Activated T-cell treated with anti-CD3 and anti-CD28 coated beads, Interleukin-2, amount 50 U/mL, for 48 hours (primary cell): ENCODE results near the gene BPI.
"Not testable (repeated sequence)": the region's sequence is repeated elsewhere in the genome, so short reads cannot be mapped to it uniquely, and the experiment has no call there.

ENCODE experiments used
- DNase-seq, 2 experiments: peaks; one replicate each; pipeline ENCODE4 v3.0.0-alpha.2; 2020

Gene BPI

DNA sequence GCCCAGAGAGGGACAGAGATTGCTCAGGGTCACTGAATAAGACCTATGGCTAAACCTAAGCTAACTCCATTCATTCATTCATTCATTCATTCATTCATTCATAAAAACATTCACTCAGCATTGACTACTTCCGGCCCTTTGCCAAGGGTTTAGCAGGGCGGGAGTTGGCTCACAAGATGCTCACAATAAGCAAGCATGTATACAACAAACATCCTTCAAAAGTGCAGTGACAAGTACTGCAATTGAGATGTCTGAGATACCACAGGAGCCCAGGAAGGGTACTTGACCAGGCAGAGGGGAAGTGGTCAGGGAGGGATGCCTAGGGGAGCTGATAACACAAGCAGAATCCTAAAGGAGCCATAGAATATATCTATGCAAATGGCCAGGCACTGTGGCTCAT, 25.2 kb upstream of the BPI start:
- DNase-seq = no peak

DNA sequence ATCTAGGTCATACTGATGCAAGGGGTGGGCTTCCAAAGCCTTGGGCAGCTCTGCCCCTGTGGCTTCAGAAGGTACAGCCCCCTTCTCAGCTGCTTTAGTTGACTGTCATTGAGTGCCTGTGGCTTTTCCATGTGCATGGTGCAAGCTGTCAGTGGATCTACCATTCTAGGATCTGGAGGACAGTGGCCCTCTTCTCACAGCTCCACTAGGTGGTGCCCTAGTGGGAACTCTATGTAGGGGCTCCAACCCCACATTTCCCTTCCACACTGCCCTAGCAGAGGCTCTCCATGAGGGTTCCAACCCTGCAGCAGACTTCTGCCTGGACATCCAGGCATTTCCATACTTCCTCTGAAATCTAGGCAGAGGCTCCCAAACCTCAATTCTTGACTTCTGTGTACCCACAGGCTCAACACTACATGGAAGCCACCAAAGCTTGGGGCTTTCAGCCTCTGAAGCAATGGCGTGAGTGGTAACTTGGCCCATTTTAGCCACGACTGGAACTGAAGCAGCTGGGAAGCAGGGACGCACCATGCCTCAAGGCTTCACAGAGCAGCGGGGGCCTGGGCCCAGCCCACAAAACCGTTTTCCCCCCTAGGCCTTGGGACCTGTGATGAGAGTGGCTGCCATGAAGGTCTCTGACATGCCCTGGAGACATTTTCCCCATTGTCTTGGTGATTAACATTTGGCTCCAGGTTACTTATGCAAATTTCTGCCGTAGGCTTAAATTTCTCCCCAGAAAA, 22.6 kb upstream of the BPI start:
- not testable (repeated sequence) for DNase-seq

DNA sequence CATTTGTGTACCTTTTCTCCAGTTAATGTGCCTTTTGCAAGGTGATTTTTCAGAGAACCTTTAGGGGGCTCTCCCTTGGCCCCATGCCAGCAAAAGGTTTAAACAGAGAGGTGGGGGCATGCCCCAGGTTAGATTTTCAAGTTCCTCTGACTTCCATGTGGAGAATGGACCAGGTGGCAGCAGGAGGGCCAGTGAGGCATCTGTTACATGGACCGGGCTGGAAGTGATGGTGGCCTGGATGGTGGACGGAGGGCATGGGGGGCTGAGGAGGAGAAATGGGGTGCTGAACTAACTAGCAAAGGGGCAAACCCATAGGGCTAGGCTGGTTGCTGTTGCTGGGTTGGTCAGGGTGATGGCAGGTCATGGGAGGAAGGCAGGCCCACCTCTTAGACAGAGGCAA, 20.7 kb upstream of the BPI start:
- no peak for DNase-seq

DNA sequence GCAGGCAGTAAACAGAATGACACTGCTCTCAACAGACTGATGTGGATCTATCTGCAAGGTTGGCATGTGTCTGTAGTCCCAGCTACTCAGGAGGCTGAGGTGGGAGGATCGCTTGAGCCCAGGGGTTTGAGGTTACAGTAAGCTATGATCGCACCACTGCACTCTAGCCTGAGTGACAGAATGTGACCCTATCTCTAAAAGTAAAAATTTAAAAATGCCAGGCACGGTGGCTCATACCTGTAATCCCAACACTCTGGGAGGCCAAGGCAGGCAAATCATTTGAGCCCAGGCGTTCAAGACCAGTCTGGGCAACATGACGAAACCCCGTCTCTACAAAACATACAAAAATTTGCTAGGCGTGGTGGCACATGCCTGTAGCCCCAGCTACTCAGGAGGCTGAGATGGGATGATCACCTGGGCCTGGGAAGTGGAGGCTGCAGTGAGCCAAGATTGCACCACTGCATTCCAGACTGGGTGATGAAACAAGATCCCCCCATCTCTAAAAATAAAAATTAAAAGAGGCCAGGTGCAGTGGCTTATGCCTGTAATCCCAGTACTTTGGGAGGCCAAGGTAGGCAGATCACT, 19.8 kb upstream of the BPI start:
- not testable (repeated sequence) for DNase-seq

DNA sequence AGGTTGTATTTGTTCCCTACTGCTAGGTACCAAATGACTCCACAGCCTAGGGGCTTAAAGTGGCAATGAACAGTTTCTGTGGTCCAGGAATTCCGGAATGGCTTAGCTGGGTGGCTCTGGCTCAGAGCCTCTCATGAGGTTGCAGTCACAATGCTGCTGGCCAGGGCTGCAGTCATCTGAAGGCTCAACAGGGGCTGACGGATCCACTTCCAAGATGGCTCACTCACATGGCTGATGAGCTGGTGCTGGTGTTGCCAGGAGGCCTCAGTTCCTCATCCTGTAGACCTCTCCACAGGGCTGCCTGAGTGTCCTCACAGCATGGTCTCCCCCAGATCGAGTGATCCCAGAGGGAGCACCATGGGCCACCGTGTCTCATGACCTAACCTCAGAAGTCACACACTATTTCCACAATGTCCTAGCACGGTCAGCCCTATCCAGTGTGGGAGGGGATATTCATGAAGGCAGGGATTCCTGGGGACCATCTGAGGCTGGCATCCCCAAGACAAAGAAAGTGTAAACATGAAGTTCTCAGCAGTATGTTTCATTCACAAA, 19.0 kb upstream of the BPI start:
- DNase-seq = no peak

DNA sequence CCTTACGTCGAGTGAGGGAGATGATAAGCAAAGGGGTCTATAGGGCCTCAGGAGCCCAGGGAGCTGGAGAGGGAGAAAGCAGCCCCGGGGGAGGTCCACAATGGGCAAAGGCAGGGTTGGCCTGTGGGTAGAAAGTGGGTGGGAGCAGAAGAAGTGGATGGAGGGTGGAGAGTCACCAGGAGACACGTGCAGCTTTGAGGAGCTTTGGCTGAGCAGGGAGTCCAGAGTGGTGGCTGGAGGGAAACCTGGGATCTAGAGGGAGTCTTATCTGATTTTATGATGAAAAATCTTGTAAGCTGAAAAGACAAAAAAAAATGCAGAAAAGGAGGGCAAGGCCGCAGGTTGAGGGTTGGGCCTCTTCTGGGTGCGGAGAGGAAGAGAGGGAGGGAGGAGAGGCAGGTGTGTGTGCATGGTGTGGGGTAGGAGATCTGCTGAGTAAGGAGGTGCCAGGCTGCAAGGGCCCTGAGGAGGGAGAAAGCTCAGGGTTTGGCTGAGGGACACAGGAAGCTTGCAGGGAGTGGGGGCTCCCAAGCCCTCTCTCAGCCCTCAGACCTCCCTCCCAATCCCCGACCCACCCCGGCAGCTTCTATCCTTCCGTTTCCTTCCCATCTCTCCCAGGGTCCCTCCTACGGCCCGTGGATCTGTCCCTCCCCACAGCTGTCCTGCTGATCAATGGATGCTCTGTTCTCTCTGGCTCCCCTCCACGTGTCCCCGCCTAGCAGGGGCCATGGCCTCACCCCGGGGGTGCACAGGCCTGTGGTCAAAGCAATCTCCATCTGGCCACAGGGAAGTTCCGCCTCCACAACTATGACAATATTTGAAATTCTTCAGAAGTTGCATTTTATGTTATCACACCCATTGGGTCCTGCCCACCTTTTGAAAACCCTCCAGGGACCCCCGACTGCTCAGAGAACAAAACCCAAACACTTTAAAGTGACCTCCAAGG, 17.1 kb upstream of the BPI start:
- no peak for DNase-seq

DNA sequence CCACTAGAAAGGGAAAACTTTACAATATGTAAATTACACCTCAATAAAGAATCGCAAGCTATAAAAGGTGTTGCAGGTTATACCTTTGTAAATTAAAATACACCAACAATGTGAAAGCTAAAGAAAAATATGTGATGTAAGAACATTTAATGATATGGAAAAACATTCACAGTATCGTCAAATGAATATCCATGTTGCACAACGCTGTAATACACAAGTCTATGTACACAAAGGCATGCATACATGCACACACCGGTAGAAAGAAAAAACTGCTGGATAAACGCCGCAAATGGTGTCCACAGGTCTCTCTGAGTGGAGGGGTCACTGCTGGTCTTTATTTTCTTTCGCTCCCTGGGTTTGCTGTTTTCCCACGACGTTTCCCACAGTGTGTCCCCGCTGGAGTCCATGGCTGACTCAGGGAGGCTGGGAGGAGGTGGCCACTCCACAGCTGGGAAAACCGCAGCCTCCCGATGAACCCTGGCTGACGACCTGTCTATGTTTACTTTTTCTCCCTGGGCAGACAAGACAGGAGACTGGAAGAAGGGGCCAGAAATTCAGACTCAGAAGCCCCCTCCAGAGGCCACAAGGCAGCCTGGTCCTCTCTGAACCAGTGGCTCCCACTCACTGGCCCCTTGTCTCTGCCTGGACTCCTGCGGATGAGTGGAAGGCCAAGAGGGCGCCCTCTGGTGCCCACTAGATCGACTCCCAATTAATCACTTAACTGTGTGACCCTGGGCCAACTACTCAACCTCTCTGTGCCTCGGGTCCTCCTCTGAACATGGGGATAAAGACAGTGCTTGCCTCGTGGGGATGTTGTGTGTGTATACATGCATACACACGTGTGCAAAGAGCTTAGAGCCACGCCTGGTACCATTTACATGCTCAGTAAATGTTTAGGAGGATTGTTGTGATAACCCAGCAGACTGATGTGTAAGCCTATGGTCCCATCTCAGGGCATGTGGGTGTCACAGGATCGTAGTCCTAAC, 12.8 kb upstream of the BPI start:
- no peak for DNase-seq

DNA sequence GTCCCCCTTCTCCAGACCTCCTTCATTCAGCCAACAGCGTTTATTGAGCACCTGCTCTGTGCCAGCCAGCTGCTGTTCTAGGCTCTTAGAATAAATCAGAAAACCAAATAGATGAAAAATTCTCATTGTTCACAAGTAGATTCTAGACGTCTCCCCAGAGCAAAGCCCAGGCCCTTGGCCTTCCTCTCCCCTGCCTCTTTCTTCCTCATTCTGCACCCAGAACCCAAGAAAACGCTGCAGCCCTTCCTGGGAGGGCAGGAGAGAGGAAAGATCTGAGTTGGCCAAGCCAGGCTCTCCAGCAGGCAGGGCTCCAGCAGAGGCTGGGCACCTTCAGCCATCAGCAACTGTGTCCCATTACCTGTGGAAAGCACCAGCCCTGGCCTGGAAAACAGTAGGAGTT, 12.0 kb upstream of the BPI start:
- DNase-seq = no peak

DNA sequence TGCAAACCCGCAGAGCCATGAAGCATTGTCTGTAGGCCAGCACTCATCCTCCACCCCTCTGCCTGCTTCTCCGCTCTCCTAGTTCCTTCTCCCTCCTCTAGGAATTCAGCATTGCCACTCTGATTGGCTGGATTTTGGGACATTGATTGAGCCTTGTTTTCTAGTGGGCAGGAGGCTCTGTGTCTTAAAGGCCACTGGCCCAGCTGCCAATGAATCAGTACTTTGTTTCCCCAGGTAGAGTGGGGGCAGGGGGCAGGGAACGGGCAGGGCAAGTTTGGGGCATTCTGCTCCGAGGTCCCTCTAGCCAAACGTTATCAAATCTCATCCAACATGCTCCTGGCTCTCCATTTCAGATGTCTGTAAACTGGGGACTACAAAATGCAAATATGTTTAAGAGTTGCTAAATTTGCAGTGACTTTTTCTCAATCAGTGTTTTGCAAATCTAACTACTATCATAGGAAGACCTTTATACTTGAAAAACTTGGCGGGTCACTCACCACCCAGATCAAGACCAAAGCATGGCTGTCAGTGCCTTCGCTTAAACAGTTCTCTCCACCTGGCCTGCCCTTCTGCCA, 10.4 kb upstream of the BPI start:
- no peak for DNase-seq

DNA sequence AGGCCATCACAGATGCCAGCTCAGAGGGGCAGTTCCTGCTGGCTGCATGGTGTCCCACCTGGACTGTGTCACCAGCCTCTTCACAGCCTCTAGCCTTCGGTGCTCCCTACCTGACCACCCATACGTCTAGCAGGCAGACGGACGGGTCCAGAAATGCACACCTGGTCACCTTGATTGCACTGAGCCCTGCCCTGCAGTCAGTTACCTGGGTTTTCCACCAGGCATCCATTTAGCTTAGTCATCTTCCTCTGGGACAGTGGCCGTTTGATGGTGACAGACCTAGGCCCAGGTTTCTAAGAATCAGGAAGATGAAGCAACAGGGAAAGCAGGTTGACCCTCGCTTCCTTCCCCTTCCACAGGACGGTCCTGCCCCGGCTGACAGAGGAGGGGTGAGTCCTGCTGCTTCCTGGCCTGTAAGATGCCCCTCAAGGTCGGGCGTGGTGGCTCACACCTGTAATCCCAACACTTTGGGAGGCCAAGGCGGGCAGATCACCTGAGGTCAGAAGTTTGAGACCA, 9.8 kb upstream of the BPI start:
- DNase-seq = no peak

DNA sequence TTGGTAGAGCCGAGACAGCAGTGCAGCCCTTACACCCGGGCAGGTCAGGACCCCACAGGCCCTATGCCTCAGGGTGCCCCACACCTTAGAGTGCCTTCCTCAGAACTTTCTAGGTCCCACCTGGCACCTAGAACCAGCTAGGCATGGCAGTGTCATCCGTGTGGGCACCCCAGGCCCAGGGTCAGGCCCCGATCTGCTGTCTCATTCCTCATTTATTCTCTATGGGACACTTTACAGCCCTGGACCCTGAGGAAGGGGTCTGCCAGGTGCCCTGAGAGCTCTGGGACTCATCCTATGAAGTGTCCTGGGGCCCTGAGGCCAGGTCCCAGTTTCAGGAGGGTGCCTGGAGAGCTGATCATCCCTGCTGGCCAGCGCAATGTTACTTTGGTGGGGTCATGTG, 8.1 kb upstream of the BPI start:
- no peak for DNase-seq

DNA sequence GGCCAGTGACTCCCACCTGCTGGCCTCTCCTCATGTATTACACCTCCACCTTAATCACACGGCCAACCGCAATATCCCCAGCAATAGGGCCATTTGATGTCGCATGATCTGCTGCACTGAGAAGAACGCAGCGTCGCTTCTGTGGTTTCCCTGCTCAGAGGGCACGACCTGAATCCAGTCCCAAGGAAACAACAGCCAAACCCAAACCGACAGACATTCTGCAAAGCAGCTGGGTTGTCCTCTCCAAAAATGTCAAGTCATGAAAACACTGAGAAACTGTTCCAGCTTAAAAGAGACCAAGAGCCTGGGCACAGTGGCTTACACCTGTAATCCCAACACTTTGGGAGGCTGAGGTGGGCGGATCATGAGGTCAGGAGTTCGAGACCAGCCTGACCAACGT, 7.5 kb upstream of the BPI start:
- DNase-seq = no peak

DNA sequence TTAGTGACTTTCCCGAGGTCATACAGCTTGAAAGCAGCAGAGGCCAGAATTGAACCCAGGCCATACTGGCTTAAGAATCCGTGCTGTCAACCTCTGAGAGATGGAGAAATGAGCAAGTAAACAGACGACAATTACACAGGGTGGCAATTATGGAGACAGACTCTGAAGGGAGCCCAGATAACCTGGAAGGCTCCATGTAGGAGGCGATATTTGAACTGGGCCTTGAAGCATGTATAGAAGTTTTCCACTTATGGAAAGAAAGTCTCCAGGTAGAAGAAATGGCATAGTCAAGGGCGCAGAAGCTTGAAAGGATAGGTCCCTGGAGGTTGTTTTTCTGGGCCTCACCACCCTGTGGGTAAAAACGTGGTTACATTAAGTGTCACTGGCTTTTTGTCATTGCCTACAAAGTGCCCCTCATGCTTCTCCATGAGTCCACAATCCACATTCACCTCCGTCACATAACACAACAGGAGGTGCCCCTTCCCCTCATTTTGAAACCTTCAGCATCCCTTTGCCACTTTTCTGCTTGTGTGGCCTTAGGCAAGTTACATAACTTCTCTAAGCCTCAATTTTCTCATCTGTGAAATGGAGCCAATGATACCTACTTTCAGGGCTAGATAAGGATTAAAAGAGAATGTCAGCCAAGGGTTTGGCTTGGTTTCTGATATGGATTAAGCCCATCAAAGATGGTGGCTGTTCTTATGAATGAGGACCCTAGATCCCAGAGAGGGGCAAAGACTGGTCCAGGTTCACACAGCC, 5.9 kb upstream of the BPI start:
- DNase-seq = no peak

DNA sequence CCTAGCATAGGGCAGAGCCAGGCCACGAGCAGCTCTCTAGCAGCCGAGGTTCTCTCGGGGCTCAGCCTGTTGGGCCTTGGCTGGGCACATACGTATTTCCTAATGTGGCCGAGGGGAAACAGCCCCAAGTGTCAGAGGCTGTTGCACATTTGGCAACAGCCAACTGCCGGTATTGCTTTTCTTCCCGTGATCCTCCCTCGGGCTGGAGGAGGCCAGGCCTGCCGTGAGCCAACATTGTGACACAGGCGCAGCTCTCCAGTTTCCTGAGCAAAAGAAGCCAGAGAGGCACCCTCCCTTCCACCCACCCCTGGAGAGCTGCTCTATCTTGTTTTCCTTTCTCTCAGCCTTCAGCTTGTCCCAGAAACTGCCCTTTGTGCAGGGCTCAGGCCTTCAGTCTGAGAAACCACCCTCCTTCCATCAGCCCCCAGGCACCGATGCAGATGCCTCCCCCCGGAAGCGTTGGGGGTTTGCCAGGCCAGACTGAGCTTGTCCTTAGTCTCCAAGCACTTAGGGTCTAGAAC, 5.1 kb upstream of the BPI start:
- no peak for DNase-seq

DNA sequence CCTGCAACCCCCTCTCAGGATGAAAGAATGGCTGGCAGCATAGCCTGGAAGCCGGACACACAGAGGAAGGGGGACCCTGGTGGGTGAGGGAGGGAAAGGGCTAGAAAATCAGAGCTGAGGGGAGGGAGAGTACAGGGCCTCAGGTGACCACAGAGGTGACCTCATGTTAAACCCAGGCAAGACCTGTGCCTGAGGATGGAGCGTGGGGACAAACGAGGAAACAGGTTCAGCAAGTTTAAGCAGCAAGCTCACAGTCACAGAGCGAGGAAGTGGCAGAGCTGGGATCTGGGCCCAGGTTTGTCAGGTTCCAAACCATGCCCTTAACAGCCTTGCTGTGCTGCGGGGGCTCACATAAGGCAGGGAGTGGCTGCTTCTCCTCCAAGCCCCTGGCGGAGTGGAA, 4.0 kb upstream of the BPI start:
- no peak for DNase-seq

DNA sequence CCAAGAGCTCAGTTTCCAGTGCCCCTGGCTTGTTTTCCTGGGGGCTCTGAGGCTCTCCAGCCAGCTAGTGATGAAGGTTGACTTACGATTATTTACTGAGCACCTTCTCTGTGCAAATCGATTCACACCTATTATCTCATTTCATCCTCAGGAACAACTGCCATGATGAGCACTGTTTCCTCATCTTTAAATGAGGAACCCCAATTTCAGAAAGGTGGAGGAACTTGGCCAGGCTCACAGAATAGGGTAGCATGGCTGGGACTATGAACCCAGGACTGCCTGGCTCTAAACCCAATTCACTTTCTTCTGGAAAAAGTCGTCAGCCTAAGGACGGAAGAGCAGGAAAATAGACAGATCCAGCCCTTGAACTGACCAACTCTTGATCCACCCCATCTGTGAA, 3.5 kb upstream of the BPI start:
- DNase-seq = no peak

DNA sequence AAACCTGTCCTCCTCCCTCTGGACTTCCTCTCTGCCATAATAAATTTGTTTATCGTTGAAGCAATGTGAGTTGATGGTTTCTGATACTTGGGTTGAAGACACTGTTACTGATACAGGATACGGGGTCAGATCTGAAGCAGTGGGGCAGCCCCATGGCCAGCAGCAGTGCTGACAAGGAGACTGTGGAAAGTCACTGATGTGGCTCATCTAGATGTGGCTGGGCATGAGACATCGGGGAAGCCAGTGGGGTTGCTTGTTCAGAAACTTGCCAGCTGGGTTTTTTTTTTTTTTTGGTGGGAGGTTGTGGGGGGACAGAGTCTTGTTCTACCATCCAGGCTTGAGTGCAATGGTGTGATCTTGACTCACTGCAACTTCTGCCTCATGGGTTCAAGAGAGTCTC, 2.6 kb upstream of the BPI start:
- no peak for DNase-seq

DNA sequence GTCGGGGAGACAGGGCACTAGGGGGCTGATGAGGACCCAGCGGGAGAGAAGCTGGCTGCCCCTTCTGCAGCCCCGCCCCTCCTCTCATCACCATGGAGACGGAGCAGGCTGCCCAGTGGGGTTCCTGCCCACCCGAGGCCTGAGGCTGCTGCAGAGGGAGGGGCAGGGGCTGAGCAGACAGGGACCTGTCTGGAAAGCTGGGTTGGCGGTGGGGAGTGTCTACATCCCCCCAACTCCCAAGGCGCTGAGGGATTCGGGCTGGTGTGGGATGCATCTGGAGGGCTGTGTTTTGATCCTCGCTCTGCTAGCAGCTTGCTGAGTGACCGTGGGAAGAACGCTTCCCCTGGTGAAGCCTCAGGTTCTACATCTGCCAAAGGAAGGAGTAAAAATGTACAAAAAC, 1.2 kb upstream of the BPI start:
- no peak for DNase-seq

DNA sequence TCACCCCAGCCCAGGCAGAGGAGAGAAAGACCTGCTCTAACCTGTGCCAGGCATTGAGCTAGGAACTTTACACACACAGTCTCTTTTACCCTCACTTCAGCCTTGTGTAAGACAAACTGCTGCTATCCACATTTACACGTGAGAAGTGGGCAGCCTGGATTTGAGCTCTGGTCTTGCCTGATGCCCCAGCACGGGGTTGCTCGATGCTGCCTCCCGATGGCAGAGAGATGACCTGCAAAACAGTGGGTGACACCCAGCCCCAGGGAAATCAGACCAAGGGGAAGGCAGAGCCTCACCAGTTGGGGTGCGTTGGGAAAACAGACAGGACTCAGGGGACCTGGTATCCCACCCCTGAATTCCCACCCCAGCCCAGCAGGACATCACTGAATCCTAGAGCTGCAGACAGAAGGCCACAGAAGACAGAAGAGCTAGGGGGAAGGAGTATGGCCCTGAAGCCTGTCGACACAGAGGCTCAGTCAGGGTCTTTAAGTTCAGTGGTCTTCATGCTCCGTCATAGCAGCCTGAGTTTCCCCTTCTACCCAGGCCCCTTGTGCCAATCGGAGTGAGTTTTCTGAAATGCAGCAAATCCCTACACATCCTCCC, 990 bp downstream of the BPI start:
- DNase-seq = peak; percentile 53 to 59

DNA sequence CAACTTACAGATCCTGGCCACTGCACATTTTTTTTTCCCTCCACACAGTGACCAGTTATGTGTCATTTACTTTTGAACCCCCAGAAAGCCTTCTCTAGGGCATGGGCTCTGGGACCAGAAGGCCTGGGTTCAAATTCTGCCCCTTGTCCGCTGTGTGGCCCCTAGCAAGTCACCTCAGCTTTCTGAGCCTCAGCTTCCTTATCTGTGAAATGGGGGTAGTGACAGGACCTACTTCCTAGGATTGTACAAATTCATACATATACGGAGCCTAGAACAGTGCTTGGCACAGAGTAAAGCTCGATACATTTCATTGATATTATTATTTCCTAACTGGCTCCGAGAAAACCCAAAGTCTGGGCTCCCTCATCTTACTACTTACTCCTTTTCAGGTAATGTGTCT, 1.6 kb downstream of the BPI start:
- no peak for DNase-seq
